Brain microvascular endothelial cell (primary cell): ENCODE results near the gene CDHR4.

ENCODE experiments used
- DNase-seq: peaks from one replicate; pipeline ENCODE4 v3.0.0-alpha.2; 2020
- H3K27ac ChIP-seq: fragments of 250-450 bp; sonication (Bioruptor Pico); 2 replicates; pipeline ENCODE4 v1.5.1; 2020; ENCODE audit warnings: mild to moderate bottlenecking, moderate library complexity
- H3K27me3 ChIP-seq: fragments of 250-450 bp; sonication (Bioruptor Pico); replicated peaks from 2 replicates; pipeline ENCODE4 v1.5.1; 2020; ENCODE audit warnings: mild to moderate bottlenecking
- H3K36me3 ChIP-seq: fragments of 250-450 bp; sonication (Bioruptor Pico); replicated peaks from 2 replicates; pipeline ENCODE4 v1.5.1; 2020; ENCODE audit warnings: mild to moderate bottlenecking
- H3K4me3 ChIP-seq: 2 replicates; pipeline ENCODE4 v1.5.1; 2011; ENCODE audit warnings: low read depth, mild to moderate bottlenecking, control low read depth, low read length, moderate library complexity
- CTCF ChIP-seq: IDR thresholded peaks from 2 replicates; pipeline ENCODE4 v1.5.1; 2011; ENCODE audit warnings: low read depth, mild to moderate bottlenecking, moderate library complexity, low read length, control low read depth, inconsistent platforms; ENCODE audit errors: missing control alignments
- in situ Hi-C: cut with HindIII; loops from 2 replicates; pipeline ENCODE4 v1.10.0; 2017; ENCODE audit warnings: low sequenced_read_pairs, low pct_ligation_motif_present

Gene CDHR4

DNA sequence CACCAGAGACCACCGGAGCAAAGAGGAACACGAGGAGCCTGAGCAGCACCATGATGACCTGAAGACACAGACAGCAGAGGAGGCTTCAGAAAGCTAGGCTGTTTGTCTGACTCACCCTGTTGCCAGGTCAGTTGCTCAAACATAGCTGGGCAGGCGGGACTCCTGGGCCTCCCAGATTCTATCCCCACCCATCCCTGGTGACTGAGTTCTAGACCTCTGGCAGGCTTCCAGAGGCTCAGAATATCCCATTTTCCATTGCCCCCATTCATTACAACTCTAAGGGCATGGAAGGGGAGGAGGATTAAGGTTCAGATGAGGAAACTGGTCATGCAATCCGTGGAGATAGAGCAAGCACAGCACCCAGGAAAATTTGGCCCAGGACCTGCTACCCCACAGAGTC is at the start of gene CDHR4:
Gene CDHR4, minus strand, starts transcription at position 113 of the 400 bp plus-strand sequence. Its CDS starts 61 bp downstream, at position 52.
- in situ Hi-C loops, result no loop called here
- no peak for TF ChIP-seq CTCF
- Histone ChIP-seq H3K4me3 (no peak within 1 kb of the TSS), H3K27me3 (no peaks in the 10 kb centered on the region), H3K36me3 (no peaks in the 10 kb centered on the region), H3K27ac (no peak within 1 kb of the TSS)
- peak; percentile 73 for DNase-seq

DNA sequence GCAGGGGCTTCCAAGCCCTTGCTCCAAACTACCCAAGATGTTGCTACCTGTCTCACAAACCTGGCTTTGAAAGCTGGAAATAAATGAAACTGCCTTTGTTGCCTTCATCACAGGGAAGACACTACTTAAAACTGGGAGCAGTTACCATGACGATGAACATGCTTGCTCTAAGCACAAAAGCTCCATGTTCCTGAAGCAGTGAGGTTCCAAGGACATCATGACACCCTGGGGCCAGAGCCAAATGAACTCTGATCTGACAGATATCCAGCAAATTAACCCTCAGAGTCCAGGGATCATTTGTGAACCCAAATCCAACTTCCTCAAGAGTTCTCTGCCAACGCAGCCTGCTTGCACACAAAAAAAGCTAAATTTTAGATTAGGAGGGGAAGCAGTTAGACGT is 46.0 kb upstream of the CDHR4 start:
- in situ Hi-C loops, result no loop called here
- H3K27me3 ChIP-seq, result no peaks in the 10 kb centered on the region
- DNase-seq, result no peak
- H3K27ac ChIP-seq, result no peak overlapping the region
- H3K36me3 ChIP-seq, result no peaks in the 10 kb centered on the region
- no peak overlapping the region for H3K4me3 ChIP-seq
- no peak for TF ChIP-seq CTCF

- TF ChIP-seq CTCF, result no peak
- no peak overlapping the region for H3K4me3 ChIP-seq
- H3K36me3 ChIP-seq, result no peaks in the 10 kb centered on the region
- in situ Hi-C loops, result no loop called here
- no peaks in the 10 kb centered on the region for H3K27me3 ChIP-seq
- no peak for DNase-seq
- H3K27ac ChIP-seq, result no peak overlapping the region
Observed at GRCh38 chr3:49844464-49845183, 45.0 kb upstream of the CDHR4 start.

DNA sequence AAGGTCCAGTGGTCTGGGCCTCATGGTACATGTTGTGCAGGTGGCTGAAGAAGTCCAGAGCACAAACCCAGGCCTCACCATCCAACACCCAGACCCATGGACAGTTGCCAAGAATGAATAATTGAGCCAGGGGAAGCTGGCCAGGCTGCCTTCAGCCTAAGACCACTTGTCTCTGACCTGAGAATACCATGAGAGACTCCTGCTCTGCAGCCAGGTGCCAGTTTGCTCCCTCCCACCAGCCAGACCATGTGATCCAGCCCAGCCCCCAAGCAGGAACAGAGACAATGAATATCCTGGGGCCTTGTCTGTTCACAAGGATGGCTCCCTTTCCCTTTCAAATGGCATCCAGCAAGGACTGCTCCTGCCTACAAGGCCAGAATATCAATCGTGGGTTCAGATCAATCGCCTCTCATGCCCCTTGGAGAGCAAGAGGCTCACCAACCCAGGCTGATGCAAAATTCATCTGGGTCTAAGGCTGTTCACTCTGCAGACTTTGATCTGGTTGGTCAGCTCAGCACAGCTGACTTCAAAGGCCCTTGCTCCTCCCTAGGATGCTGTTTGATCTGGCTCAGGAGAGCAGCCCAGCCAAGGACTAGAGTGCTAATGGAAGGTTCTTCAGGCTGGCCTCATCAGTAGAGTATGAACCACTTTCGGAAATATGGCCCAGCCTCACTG is 43.3 kb upstream of the CDHR4 start:
- in situ Hi-C loops, result no loop called here
- no peaks in the 10 kb centered on the region for H3K27me3 ChIP-seq
- no peaks in the 10 kb centered on the region for H3K36me3 ChIP-seq
- no peak overlapping the region for H3K27ac ChIP-seq
- DNase-seq, result no peak
- no peak overlapping the region for H3K4me3 ChIP-seq
- no peak for TF ChIP-seq CTCF

DNA sequence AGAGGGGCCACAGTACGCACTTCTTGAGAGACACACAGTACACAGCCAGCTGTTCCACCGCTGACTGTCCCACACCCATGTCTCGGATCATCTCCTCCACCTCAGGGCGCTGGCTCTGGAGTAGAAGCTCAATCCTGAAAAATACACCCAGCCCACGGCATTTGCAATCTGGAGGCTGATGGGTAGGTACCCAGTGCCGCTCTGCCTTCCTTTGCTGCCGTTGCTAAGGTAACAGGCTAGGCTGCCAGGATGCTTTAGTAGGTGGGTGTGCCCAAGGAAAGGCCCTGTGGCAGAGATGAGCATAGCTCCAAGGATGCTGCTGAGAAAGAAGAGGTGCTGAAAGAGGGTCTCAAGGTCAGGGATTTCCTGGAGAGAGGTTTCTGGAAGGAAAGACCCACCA is 42.1 kb upstream of the CDHR4 start:
- Histone ChIP-seq H3K27me3 (no peaks in the 10 kb centered on the region), H3K4me3 (no peak overlapping the region), H3K27ac (no peak overlapping the region), H3K36me3 (no peaks in the 10 kb centered on the region)
- in situ Hi-C loops, result no loop called here
- DNase-seq, result no peak
- TF ChIP-seq CTCF, result no peak
